Inferior parietal cortex (tissue), 1 donor: ENCODE measurements around the gene GPBAR1.

Source experiments
- DNase-seq: peaks from one replicate; pipeline ENCODE4 v3.0.0-alpha.2; 2016; ENCODE audit errors: extremely low spot score

Gene GPBAR1, protein sequence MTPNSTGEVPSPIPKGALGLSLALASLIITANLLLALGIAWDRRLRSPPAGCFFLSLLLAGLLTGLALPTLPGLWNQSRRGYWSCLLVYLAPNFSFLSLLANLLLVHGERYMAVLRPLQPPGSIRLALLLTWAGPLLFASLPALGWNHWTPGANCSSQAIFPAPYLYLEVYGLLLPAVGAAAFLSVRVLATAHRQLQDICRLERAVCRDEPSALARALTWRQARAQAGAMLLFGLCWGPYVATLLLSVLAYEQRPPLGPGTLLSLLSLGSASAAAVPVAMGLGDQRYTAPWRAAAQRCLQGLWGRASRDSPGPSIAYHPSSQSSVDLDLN

GRCh38 chr2:218260742-218261422, at the start of gene GPBAR1:
Gene GPBAR1, plus strand, starts transcription at chr2:218261015. Its CDS starts 1,710 bp downstream, at chr2:218262725.
- DNase-seq = no peak

DNA sequence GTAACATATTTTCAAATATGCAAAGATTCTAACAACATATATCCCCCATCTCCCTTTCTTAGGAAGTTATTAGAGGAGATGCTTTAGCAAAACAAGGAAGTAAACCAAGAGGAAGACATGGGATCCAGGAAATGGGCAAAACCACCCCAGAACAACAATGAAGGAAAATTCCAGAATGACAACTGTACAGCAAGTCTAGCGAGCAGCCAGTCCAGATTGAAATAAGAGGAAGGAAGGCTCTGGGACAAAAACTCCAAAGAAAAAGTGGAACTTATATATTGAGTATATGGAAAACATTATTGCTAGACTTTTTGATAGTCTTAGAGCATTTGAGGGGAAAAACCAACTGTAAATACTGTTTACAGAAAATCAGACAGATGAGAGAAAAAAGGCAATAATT, 46.7 kb upstream of the GPBAR1 start:
- DNase-seq = no peak

- DNase-seq = no peak
These were observed 44.5 kb upstream of the GPBAR1 start for GRCh38 chr2:218216336-218216673.

DNA sequence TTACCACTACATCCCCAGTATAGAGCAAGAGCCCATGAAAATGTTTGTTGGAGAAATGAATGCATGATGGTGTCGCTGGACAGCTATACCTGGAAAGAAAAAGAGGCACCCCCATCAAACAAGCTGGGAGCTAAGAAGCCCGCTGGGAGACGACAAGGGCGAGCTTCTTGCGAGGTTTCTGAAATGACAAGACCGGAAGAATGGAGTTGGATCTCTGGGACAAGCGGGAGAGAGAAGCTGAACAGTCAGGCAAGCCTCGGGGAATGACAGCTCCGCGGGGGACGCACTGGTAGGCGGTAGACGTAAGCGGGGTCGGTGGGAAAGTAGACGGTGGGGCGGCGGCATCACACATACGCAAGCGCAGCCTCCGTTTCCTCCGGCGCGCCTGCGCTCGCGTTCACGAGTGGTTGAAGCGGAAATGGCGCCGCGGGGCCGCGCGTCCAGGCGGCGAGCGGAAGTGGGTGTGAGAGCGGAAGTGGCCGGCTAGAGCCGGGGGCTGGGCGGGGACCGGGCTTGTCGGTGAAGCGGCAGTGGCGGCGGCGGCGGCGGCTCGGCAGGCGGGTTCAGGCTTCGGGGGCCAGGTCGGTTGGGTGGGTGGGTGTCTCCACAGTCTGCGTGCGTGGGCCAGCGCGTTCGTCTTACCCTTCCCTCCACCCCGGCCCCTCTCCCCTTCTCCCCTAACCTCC, 44.0 kb upstream of the GPBAR1 start, which contains the start of gene ARPC2:
ARPC2 (plus strand) TSS at position 516 of the 686 bp plus-strand sequence. CDS start 282 bp downstream, outside the sequence.
- peak; percentile 95 for DNase-seq

- no peak for DNase-seq
These were observed 43.2 kb upstream of the GPBAR1 start for GRCh38 chr2:218217360-218218267.

DNA sequence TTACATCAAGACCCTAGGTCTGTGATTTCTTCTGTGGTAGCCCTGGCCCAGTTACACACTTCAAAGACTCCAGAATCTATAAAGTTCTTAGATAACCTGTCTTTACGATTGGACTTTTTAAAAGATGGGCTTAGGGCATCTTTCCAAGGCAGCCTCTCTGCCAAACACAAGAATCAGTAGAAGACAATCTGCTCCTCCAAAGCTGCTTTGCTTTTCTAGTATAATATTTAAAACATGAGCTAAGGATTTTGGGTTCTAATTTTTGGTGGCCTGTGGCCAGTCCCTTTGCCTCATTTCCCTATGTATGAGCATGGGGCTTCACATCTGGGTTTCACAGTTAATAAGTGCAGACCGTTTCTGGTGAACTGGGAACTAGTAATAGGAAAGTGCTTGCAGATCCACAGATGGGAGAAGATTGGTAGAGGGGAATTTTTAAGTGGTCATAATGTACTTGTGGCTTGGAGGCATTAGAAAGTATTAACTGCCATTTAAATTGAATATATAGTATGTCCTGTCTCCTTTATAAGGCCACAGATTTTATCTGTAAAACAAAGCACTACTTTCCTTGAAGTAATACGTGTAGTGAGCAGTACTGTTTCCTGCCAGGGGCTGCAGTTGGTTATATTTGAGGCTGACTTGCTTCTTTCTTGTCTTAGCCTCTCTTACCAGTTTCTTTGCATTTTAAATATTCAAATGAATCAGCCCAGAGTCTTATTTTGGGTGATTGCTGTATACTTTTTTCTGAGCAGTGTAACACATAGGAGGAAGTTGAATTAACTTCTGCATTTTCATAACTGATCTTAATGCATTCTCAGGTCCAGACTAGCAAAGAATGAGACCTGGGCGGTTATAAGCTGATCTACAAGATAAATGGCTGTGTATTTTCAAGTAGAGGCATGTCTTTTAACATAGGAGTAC, 42.3 kb upstream of the GPBAR1 start:
- no peak for DNase-seq

DNA sequence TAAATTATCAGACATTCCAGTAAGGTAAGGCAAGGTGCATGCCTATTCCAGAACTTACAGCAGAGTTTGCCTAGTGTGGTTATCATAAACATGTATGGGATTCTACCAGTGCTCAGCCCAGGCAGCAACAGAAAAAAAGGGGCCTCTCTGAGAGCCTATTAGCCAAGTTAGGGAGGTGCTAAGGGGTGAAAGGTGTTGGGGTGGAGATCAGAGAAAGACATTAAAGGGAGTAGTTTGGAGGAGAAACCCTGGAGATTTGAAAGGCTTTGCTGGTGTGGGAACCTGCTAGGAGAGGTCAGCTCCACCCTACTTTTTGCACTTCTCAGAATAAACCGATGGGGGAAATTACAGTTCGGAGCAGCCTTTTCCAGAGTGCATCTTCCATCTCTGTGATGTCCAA, 40.9 kb upstream of the GPBAR1 start:
- DNase-seq = no peak

DNA sequence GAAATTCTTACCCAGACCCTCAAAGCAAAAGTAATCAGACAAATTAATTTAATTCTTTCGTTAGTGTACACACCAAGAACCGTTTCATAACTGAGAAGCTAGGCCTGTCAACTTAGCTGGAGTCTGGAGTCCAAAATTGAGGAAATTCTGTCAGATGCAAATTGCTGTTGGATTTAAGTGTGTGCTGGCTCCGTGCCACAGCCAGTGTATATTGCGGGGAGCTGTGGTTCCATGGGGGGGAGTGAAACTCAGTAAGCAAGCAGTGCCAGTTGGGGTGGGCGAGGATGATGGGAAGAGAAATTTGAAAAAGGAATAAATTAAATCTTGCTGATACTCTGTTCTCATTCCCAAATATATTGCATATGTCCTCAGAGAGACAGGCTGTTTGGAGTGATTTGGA, 39.8 kb upstream of the GPBAR1 start:
- no peak for DNase-seq

DNA sequence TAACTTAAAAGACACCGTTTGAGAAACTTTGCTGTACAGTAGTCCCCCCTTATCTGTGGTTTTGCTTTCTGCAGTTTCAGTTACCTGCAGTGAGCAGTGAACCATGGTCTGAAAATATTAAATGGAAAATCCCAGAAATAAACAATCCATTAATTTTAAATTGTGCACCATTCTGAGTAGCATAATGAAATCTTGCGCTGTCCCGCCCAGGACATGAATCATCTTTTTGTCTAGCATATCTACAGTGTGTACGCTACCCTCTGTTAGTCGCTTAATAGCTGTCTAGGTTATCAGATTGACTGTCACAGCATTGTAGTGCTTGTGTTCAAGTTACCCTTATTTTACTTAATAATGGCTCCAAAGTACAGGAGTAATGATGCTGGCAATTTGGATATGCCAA, 37.8 kb upstream of the GPBAR1 start:
- DNase-seq = no peak

- DNase-seq = no peak
These were observed 36.6 kb upstream of the GPBAR1 start for GRCh38 chr2:218224186-218224585.

GRCh38 chr2:218226903-218227302, 33.9 kb upstream of the GPBAR1 start:
- no peak for DNase-seq

- no peak for DNase-seq
These were observed 32.3 kb upstream of the GPBAR1 start for GRCh38 chr2:218228366-218229090.

- no peak for DNase-seq
These were observed 31.6 kb upstream of the GPBAR1 start for GRCh38 chr2:218229239-218229638.

DNA sequence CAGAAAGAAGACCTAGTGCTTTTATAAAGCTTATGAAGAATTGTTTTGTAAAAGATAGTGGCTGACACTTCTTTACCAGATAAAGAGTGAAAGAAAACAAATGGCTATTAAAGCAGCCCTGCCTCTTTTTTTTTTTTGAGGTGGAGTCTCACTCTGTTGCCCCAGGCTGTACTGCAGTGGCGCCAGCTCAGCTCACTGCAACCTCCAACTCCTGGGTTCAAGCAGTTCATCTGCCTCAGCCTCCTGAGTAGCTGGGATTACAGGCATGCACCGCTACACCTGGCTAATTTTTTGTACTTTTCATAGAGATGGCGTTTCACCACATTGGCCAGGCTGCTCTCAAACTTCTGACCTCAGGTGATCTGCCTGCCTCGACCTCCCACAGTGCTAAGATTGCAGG, 31.0 kb upstream of the GPBAR1 start:
- DNase-seq = no peak

DNA sequence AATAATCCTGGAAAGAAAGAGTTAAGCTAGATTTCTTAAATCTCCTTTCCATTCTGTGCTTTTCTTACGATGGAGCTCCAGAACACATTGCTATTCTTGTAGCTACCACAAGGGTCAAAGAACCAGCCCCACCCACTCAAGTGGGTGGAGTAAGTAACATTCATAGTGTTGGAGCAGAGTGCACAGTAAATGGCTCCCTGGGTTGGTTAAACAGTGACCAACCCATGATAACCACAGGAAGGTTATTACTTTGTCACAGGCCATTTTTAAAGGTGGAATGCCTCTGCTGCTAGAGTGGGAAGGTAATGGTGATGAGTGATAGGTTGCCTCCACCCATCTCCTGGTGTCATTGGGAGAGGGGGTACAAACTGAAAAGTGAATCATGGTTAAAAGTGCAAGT, 29.9 kb upstream of the GPBAR1 start:
- no peak for DNase-seq

GRCh38 chr2:218233543-218233942, 27.3 kb upstream of the GPBAR1 start:
- DNase-seq = no peak

- DNase-seq = no peak
These were observed 26.3 kb upstream of the GPBAR1 start for GRCh38 chr2:218234521-218234920.

DNA sequence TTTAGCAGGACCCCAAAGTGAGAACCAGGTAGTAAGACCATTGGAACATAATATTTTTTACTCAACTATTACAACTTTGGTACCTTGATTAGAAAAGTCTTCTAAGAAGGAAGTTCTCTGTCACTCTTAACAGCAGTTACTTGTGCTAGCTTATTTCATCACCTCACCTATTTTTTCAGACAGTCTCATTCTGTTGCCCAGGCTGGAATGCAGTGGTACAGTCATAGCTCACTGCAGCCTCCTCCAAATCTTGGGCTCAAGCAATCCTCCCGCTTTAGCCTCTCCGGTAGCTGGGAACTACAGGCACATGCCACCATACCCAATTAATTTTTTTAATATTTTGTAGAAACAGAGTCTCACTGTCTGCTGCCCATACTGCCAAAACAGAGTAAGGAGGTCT, 25.8 kb upstream of the GPBAR1 start:
- no peak for DNase-seq

DNA sequence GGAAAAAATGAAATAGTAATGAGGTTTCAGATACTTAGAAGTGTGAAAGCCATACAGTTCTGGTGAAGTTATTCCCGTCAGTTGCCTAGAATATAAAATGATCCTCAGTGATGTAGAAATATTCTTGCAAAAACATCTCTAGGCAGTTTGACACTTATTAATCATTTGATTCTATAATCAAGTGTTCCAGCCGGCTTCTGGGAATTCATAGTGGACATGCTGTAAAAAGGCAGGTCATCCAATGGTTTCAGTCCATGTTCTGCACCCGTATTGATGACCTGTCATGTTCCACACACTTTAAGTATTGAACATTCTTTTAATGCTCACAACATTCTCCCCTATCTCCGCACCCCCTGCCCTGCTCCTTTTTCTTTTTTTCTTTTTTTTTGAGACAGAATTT, 24.0 kb upstream of the GPBAR1 start:
- no peak for DNase-seq

- DNase-seq = no peak
These were observed 21.9 kb upstream of the GPBAR1 start for GRCh38 chr2:218238887-218239286.
